Measurements from ENCODE around the gene PLCH1. TPM values are rescaled to one million over a fixed set of nuclear protein-coding genes. Genes with fewer than 3 reads are reported as not detected.

PLCH1 gene
- total RNA-seq, 1 experiment from 2014 or later, result 3.1 TPM

- no peak overlapping the region for H3K27ac ChIP-seq (ENCODE audit: low read depth, low read length, poor library complexity, severe bottlenecking)
- no peak for TF ChIP-seq EZH2 (IDR thresholded peaks at IDR 0.05; ENCODE audit: borderline replicate concordance, low read depth, low read length, poor library complexity, severe bottlenecking)
- TF ChIP-seq CTCF (conservative IDR thresholded peaks at IDR 0.05; ENCODE audit: low read depth, low read length), result no peak
- H3K4me3 ChIP-seq (ENCODE audit: low read depth, low read length, poor library complexity, severe bottlenecking), result no peak overlapping the region
- no peaks in the 10 kb centered on the region for H3K9me3 ChIP-seq (ENCODE audit: low read depth, low read length, poor library complexity, severe bottlenecking)
- intact Hi-C loops (cut with micrococcal nuclease; ENCODE audit: unreplicated experiment), result no loop called here
- H3K27me3 ChIP-seq (replicated peaks; ENCODE audit: insufficient read depth, low read depth, low read length, poor library complexity), result no peaks in the 10 kb centered on the region
- BruUV-seq (replicated peaks), result no TSS peak
- DNase-seq (ENCODE audit: low spot score), result no peak
- POLR2A ChIA-PET (ENCODE audit: low non-redundant PET), result no interaction called here
- CTCF ChIA-PET, result no interaction called here
- H3K4me1 ChIP-seq (ENCODE audit: insufficient read depth, low read length, poor library complexity, severe bottlenecking), result no peaks in the 10 kb centered on the region
- no peaks in the 10 kb centered on the region for H3K36me3 ChIP-seq (ENCODE audit: insufficient read depth, low read length, poor library complexity, severe bottlenecking)
These were observed 19.1 kb upstream of the PLCH1 start for GRCh38 chr3:155763870-155764463.

- Histone ChIP-seq H3K4me3 (ENCODE audit: low read depth, low read length, poor library complexity, severe bottlenecking) (no peak overlapping the region), H3K27me3 (replicated peaks; ENCODE audit: insufficient read depth, low read depth, low read length, poor library complexity) (no peaks in the 10 kb centered on the region), H3K9me3 (ENCODE audit: low read depth, low read length, poor library complexity, severe bottlenecking) (no peaks in the 10 kb centered on the region), H3K27ac (ENCODE audit: low read depth, low read length, poor library complexity, severe bottlenecking) (no peak overlapping the region), H3K36me3 (ENCODE audit: insufficient read depth, low read length, poor library complexity, severe bottlenecking) (no peaks in the 10 kb centered on the region), H3K4me1 (ENCODE audit: insufficient read depth, low read length, poor library complexity, severe bottlenecking) (no peaks in the 10 kb centered on the region)
- no peak for TF ChIP-seq EZH2 (IDR thresholded peaks at IDR 0.05; ENCODE audit: borderline replicate concordance, low read depth, low read length, poor library complexity, severe bottlenecking)
- TF ChIP-seq CTCF (conservative IDR thresholded peaks at IDR 0.05; ENCODE audit: low read depth, low read length), result no peak
- no peak for DNase-seq (ENCODE audit: low spot score)
- ChIA-PET CTCF (no interaction called here), POLR2A (ENCODE audit: low non-redundant PET) (no interaction called here)
- BruUV-seq (replicated peaks), result no TSS peak
- intact Hi-C loops (cut with micrococcal nuclease; ENCODE audit: unreplicated experiment), result no loop called here
These were observed 15.8 kb upstream of the PLCH1 start for GRCh38 chr3:155760653-155761052.

- ChIA-PET CTCF (no interaction called here), POLR2A (ENCODE audit: low non-redundant PET) (no interaction called here)
- H3K4me3 ChIP-seq (ENCODE audit: low read depth, low read length, poor library complexity, severe bottlenecking), result no peak overlapping the region
These were observed 12.7 kb upstream of the PLCH1 start for GRCh38 chr3:155757577-155757976.

More at GRCh38 chr3:155757577-155757976, 12.7 kb upstream of the PLCH1 start:
- Histone ChIP-seq H3K4me1 (ENCODE audit: insufficient read depth, low read length, poor library complexity, severe bottlenecking) (no peaks in the 10 kb centered on the region), H3K36me3 (ENCODE audit: insufficient read depth, low read length, poor library complexity, severe bottlenecking) (no peaks in the 10 kb centered on the region), H3K27me3 (replicated peaks; ENCODE audit: insufficient read depth, low read depth, low read length, poor library complexity) (no peaks in the 10 kb centered on the region), H3K9me3 (ENCODE audit: low read depth, low read length, poor library complexity, severe bottlenecking) (no peaks in the 10 kb centered on the region), H3K27ac (ENCODE audit: low read depth, low read length, poor library complexity, severe bottlenecking) (no peak overlapping the region)
- intact Hi-C loops (cut with micrococcal nuclease; ENCODE audit: unreplicated experiment), result no loop called here
- no TSS peak for BruUV-seq (replicated peaks)
- TF ChIP-seq CTCF (conservative IDR thresholded peaks at IDR 0.05; ENCODE audit: low read depth, low read length) (no peak), EZH2 (IDR thresholded peaks at IDR 0.05; ENCODE audit: borderline replicate concordance, low read depth, low read length, poor library complexity, severe bottlenecking) (no peak)
- no peak for DNase-seq (ENCODE audit: low spot score)

Measured in A673 (cell line).